Measurements from ENCODE around the gene GLS.

- no peak for TF ChIP-seq CTCF (conservative IDR thresholded peaks at IDR 0.05 in 1 of 2, IDR thresholded peaks at IDR 0.05 in 1 of 2; ENCODE audit: extremely low read depth in 1 of 2, insufficient read depth in 1 of 2, low read depth in 1 of 2, low read length in 2 of 2)
- TF ChIP-seq EZH2 (IDR thresholded peaks at IDR 0.05; ENCODE audit: borderline replicate concordance, low read length) = no peak
These were observed 66.5 kb downstream of the GLS start for GRCh38 chr2:190947141-190947540.
